PFSK-1 (cell line): ENCODE data around the gene GDF15.

ENCODE experiments used
- POLR2AphosphoS5 ChIP-seq: IDR thresholded peaks from 2 replicates; pipeline ENCODE4 v1.6.1; 2012; ENCODE audit warnings: low read depth, mild to moderate bottlenecking, control low read depth, low read length, moderate library complexity
- TAF1 ChIP-seq: IDR thresholded peaks from 2 replicates; pipeline ENCODE4 v1.6.1; 2012; ENCODE audit warnings: low read length, control low read depth, borderline replicate concordance; ENCODE audit not compliant: insufficient read depth
- TF ChIP-seq, protein P1 (sequence below), 2 experiments: IDR thresholded peaks; 2 replicates each; pipeline versions ENCODE4 v1.6.1 to v1.8.0; 2011 to 2012; ENCODE audit warnings: low read depth in 2 of 2, low read length in 2 of 2, control low read depth in 1 of 2, inconsistent platforms in 1 of 2, mild to moderate bottlenecking in 1 of 2, moderate library complexity in 1 of 2; ENCODE audit not compliant: insufficient read depth in 1 of 2

DNA sequence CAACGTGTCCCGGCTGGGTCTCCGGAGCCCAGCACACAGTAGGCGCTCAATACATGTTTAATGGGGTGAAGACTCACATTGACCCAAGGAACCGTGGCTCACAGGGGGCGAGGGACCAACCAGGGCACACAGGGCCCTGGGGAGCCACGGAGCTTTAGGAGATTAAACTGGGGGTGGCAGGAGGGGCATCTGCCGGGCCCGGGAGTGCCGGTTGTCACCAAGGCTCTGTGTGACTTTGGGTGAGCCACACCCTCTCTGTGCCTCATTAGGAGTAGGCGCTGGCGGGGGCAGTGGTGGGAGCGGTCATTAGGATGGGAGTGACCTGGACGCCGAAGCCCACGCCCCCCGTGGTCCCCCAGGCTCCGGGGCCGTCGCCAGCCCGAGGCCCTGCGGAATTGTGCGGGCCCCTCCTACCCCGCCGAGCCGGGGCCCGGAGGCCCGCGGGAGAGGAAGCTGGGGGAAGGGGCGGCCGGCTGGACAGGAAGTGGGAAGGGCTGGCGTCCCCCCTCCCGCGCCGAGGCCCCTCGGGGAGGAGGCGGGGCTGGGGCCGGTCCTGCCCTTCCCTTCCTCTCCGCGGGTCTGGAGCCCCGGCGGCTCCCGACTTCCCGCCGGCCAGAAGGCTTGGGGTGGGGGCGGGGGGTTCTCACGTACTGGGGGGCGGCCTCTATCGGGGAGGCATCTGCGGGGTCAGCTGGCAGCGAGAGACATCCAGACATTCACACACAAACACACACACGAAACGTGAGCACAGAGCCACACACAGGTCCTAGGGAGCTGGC is 31.5 kb downstream of the GDF15 start:
- TF ChIP-seq TAF1 (no peak), POLR2AphosphoS5 (peak; percentile 28; the same call in 1 of the 2 replicates)
- TF ChIP-seq, protein P1, sequence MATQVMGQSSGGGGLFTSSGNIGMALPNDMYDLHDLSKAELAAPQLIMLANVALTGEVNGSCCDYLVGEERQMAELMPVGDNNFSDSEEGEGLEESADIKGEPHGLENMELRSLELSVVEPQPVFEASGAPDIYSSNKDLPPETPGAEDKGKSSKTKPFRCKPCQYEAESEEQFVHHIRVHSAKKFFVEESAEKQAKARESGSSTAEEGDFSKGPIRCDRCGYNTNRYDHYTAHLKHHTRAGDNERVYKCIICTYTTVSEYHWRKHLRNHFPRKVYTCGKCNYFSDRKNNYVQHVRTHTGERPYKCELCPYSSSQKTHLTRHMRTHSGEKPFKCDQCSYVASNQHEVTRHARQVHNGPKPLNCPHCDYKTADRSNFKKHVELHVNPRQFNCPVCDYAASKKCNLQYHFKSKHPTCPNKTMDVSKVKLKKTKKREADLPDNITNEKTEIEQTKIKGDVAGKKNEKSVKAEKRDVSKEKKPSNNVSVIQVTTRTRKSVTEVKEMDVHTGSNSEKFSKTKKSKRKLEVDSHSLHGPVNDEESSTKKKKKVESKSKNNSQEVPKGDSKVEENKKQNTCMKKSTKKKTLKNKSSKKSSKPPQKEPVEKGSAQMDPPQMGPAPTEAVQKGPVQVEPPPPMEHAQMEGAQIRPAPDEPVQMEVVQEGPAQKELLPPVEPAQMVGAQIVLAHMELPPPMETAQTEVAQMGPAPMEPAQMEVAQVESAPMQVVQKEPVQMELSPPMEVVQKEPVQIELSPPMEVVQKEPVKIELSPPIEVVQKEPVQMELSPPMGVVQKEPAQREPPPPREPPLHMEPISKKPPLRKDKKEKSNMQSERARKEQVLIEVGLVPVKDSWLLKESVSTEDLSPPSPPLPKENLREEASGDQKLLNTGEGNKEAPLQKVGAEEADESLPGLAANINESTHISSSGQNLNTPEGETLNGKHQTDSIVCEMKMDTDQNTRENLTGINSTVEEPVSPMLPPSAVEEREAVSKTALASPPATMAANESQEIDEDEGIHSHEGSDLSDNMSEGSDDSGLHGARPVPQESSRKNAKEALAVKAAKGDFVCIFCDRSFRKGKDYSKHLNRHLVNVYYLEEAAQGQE (IDR thresholded peaks at IDR 0.05; ENCODE audit: insufficient read depth in 1 of 2, low read depth in 2 of 2, low read length in 2 of 2) = 0 out of 4 replicates have a peak, but pooled peaks have one; percentile 12 to 17
